ENCODE data around the gene STX8. TPM values are rescaled to one million over a fixed set of nuclear protein-coding genes. Genes with fewer than 3 reads are reported as not detected.
A peak's percentile ranks its signal among the peaks of the same experiment; 100 is the strongest.

Gene STX8
- total and polyA plus RNA-seq, 8 donors, result 21.6 to 559 (median 75.0) TPM

DNA sequence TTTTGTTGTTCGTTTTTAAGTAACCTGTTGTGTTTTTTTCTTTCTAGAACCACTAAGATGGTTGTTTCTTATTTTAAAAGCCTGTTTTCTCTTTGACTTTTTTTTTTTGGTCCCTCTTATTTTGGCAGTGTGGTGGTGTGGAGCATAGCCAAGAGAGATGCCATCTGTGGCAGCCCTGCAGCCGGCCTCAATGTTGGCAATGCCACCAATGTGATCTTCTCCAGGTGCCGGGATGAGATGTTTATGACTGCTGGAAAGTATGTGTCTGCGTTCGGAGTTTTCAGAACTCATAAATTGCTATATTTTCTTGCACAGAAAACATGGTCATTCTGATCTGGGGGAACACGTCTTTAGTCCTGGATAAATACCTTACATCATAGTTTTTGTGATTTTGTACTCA is 18.4 kb upstream of the STX8 start:
- WGBS, 5 donors, result 73 to 83% (median 78%) methylated on average over 6 of the region's 6 CpGs
- Histone ChIP-seq H3K4me3 (no peak overlapping the region), H3K27me3 (no peaks in the 10 kb centered on the region), H3K9me3 (no peaks in the 10 kb centered on the region), H3K4me1 (no peaks in the 10 kb centered on the region), H3K27ac (no peak overlapping the region), H3K36me3 (no peaks in the 10 kb centered on the region)
- intact Hi-C loops (cut with DNase I; ENCODE audit: low total_unique reads), result no loop called here
- TF ChIP-seq POLR2A (IDR thresholded peaks at IDR 0.05) (no peak), EP300 (IDR thresholded peaks at IDR 0.05) (no peak), POLR2AphosphoS5 (IDR thresholded peaks at IDR 0.05) (no peak)
- DNase-seq, result no peak

DNA sequence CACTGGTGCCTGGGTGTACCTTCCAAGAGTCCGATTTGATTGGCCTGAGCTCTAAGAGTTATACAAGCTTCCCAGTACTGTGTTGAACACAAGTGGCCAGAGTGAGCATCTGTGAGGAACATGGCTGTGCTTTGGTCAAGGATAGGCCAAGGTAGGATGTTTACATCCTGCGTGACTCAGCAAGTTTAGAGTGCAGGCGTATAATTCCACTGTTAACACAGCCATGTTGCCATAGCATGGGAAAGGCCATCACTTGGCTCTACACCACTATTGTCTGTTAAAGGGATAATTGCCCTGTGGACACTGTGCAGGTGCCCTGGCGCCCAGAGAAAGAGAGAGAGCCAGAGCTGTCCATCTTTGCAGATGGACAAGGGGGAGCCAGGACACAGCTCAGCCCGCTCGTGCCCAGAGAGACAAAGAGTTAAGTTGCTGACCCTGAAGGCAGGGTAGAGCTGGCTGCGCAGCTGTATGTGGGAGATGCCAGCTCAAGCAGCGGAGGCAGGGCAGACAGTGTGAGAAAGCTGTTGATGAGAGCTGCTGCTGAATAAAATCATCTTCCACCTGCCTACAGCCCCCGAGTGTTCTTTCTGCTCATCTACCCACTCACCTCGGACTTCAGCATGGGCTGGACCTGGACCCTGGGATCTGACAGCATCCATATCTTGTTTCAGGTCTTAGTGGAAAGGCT is 12.5 kb upstream of the STX8 start:
- Histone ChIP-seq H3K4me3 (no peak overlapping the region), H3K27me3 (no peaks in the 10 kb centered on the region), H3K9me3 (peaks cover 0 to 5% (median 0%) of the 10 kb centered on the region in 4 donors), H3K27ac (no peak overlapping the region), H3K36me3 (no peaks in the 10 kb centered on the region), H3K4me1 (no peaks in the 10 kb centered on the region)
- intact Hi-C loops (cut with DNase I; ENCODE audit: low total_unique reads), result no loop called here
- WGBS, 5 donors, result 93 to 97% (median 94%) methylated on average over 10 of the region's 10 CpGs
- DNase-seq, result no peak
- TF ChIP-seq, protein P1, sequence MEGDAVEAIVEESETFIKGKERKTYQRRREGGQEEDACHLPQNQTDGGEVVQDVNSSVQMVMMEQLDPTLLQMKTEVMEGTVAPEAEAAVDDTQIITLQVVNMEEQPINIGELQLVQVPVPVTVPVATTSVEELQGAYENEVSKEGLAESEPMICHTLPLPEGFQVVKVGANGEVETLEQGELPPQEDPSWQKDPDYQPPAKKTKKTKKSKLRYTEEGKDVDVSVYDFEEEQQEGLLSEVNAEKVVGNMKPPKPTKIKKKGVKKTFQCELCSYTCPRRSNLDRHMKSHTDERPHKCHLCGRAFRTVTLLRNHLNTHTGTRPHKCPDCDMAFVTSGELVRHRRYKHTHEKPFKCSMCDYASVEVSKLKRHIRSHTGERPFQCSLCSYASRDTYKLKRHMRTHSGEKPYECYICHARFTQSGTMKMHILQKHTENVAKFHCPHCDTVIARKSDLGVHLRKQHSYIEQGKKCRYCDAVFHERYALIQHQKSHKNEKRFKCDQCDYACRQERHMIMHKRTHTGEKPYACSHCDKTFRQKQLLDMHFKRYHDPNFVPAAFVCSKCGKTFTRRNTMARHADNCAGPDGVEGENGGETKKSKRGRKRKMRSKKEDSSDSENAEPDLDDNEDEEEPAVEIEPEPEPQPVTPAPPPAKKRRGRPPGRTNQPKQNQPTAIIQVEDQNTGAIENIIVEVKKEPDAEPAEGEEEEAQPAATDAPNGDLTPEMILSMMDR (IDR thresholded peaks at IDR 0.05), result no peak
- no peak for TF ChIP-seq EP300 (IDR thresholded peaks at IDR 0.05)
- no peak for TF ChIP-seq POLR2AphosphoS5 (IDR thresholded peaks at IDR 0.05)

DNA sequence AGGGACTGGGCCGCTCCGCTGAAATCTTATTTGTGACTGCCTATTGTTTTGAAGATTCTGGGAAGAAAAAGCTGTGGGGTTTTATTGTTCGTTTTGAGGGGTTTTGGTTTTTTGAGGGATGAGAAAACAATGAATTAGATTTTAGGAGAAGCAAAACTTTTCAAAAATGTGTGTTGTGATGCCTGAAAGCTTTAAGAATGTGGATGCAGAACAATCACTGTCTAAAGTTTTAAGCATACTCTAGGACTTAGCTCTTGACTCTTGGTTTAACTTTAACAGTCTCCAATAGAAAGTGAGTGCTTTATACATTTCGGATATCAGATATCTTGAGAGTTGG is 1.7 kb upstream of the STX8 start:
- intact Hi-C loops (cut with DNase I; ENCODE audit: low total_unique reads), result no loop called here
- no peaks in the 10 kb centered on the region for H3K36me3 ChIP-seq
- H3K4me1 ChIP-seq, result peaks cover 13 to 40% (median 26%) of the 10 kb centered on the region in 4 donors
- peak overlapping the region; percentile 61 to 96 (median 80) for H3K4me3 ChIP-seq
- H3K27ac ChIP-seq, result peak overlapping the region in 2 of 5 donors; percentile 24 to 63
- H3K9me3 ChIP-seq, result no peaks in the 10 kb centered on the region
- no peaks in the 10 kb centered on the region for H3K27me3 ChIP-seq
- WGBS, 5 donors, result 5 to 10% (median 8%) methylated on average over 4 of the region's 4 CpGs
- DNase-seq, result no peak
- no peak for TF ChIP-seq POLR2AphosphoS5 (IDR thresholded peaks at IDR 0.05)
- no peak for TF ChIP-seq EP300 (IDR thresholded peaks at IDR 0.05)
- TF ChIP-seq, protein P1 (IDR thresholded peaks at IDR 0.05), result no peak
- TF ChIP-seq POLR2A (IDR thresholded peaks at IDR 0.05), result no peak

- intact Hi-C loops (cut with DNase I; ENCODE audit: low total_unique reads), result no loop called here
- Histone ChIP-seq H3K9me3 (no peaks in the 10 kb centered on the region), H3K4me3 (peak within 1 kb of the TSS; percentile 61 to 96 (median 80)), H3K36me3 (no peaks in the 10 kb centered on the region), H3K27ac (peak within 1 kb of the TSS; percentile 60 to 79 (median 64)), H3K4me1 (peaks cover 13 to 40% (median 26%) of the 10 kb centered on the region in 4 donors), H3K27me3 (no peaks in the 10 kb centered on the region)
- no peak for TF ChIP-seq EP300 (IDR thresholded peaks at IDR 0.05)
- no peak for TF ChIP-seq POLR2A (IDR thresholded peaks at IDR 0.05)
- TF ChIP-seq, protein P1 (IDR thresholded peaks at IDR 0.05), result peak in 5 of 7 experiments; percentile 25 to 63 (median 55)
- TF ChIP-seq POLR2AphosphoS5 (IDR thresholded peaks at IDR 0.05), result peak in 1 of 3 donors; percentile 3
- DNase-seq, result peak; percentile 71 to 92
- WGBS, 5 donors, result 3 to 8% (median 4%) methylated on average over 35 to 38 of the region's 38 CpGs
Measured at GRCh38 chr17:9576521-9577372, 1.1 kb upstream of the STX8 start, which contains the start of gene CFAP52. Gene CFAP52 (plus strand): TSS chr17:9576642. CDS start chr17:9576696, 54 bp downstream.

Data from stomach (tissue), 9 donors.